IPS DF 6.9 (cell line): Measurements from ENCODE around the gene ORMDL1.

Source experiments
- DNase-seq: peaks from one replicate; pipeline ENCODE4 v3.0.0-alpha.2; 2013; ENCODE audit warnings: low read depth, low spot score
- H3K27ac ChIP-seq: one replicate; pipeline ENCODE4 v1.5.1; 2013; ENCODE audit warnings: low read length, control low read depth
- H3K27me3 ChIP-seq: 2 replicates; pipeline ENCODE4 v1.6.1; 2013; ENCODE audit warnings: mild to moderate bottlenecking, low read length; ENCODE audit not compliant: control insufficient read depth, insufficient read depth
- H3K36me3 ChIP-seq: 2 replicates; pipeline ENCODE4 v1.6.1; 2013; ENCODE audit warnings: low read length; ENCODE audit not compliant: control insufficient read depth, insufficient read depth
- H3K4me1 ChIP-seq: 2 replicates; pipeline ENCODE4 v1.6.1; 2013; ENCODE audit warnings: low read length; ENCODE audit not compliant: control insufficient read depth, insufficient read depth
- H3K4me3 ChIP-seq: 2 replicates; pipeline ENCODE4 v1.5.1; 2013; ENCODE audit warnings: mild to moderate bottlenecking, low read length
- H3K9me3 ChIP-seq: 2 replicates; pipeline ENCODE4 v1.6.1; 2013; ENCODE audit warnings: low read length, inconsistent platforms; ENCODE audit not compliant: control insufficient read depth, insufficient read depth
- WGBS: extraction: QIAGEN DNeasy Blood & Tissue Kit; methylation state at CpG from one replicate; pipeline ENCODE4 v1.1.7; 2013; ENCODE audit warnings: mixed read lengths, missing lambda C conversion rate; ENCODE audit not compliant: insufficient read length, insufficient coverage; 5-methylcytosine and 5-hydroxymethylcytosine counted together

ORMDL1 gene, protein sequence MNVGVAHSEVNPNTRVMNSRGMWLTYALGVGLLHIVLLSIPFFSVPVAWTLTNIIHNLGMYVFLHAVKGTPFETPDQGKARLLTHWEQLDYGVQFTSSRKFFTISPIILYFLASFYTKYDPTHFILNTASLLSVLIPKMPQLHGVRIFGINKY

DNA sequence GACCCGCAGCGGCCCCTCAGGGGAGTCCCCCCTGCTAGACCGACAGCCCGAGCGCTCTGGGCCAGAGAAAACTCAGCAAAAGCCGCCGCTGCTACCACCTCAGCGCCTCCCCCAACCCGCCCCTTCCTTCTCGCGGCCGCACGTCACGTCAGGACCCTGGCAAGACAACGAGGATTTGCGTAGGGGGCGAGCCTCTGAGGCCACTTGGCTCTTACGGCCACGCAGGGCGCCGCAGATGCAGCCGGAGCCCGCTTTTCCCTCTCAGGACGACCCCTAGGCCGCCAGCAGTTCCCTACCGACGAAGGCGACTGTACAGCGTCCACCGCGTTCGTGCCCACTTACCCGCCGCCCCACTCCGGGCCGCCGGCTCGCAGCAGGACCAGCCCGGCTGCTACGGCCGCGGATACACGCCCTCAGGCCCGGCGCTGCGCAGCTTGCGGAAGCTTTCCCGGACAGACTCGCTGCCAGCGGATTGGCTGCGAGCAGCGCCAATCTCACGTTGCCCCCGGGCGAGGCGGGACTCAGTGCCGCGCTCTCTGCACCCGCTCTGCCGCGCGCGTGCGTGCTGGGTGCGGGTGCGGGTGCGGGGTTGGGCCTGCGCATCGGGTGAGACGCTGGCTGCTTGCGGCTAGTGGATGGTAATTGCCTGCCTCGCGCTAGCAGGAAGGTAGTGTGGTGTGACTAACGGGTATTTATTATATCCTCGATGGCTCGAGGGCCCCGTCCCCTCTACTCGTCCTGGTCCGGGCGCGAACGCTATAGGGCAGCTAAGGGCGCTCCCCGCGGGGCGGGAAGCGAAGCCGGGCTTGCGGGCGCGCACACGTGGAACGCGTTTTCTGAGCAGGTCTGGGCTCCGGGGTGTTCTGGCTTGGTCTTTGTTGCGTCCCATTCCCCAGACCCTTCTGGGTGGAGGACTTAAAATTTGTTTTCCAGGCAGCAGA is at the start of gene ORMDL1, which contains the start of gene PMS1:
Gene ORMDL1 (minus strand): TSS at position 413 of the 941 bp plus-strand sequence. CDS start 1,744 bp downstream, outside the sequence.
Gene PMS1 (plus strand): TSS at position 524 of the 941 bp plus-strand sequence. CDS start 7,360 bp downstream, outside the sequence.
- Histone ChIP-seq H3K4me3 (peak within 1 kb of the TSS; percentile 91; the same call in 1 of the 2 replicates), H3K4me1 (no peaks in the 10 kb centered on the region), H3K27me3 (no peaks in the 10 kb centered on the region), H3K27ac (no peak within 1 kb of the TSS), H3K36me3 (no peaks in the 10 kb centered on the region; the same call in 1 of the 2 replicates), H3K9me3 (no peaks in the 10 kb centered on the region)
- WGBS, result no CpG with 5 or more reads among the region's 96 CpGs
- DNase-seq, result peak; percentile 87

DNA sequence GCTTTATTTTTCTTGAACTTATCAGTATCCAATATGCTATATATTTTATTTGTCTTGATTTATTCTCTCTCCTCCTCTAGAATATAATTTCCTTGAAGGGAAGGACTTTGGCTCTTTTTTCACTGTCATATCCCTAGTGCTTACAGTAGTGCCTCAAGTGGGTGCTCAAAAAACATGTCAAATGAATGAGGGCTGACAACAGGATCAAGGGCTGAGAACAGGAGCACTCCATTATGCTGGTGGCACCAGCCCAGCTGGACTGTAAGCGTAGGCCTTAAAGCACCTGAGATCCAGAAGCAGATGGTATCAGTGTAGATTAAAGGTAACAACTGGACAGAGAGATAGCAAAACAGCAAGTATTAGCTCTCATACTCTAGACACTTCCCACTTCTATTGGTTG is 46.4 kb upstream of the ORMDL1 start:
- WGBS, result no CpG with 5 or more reads among the region's 1 CpG

DNA sequence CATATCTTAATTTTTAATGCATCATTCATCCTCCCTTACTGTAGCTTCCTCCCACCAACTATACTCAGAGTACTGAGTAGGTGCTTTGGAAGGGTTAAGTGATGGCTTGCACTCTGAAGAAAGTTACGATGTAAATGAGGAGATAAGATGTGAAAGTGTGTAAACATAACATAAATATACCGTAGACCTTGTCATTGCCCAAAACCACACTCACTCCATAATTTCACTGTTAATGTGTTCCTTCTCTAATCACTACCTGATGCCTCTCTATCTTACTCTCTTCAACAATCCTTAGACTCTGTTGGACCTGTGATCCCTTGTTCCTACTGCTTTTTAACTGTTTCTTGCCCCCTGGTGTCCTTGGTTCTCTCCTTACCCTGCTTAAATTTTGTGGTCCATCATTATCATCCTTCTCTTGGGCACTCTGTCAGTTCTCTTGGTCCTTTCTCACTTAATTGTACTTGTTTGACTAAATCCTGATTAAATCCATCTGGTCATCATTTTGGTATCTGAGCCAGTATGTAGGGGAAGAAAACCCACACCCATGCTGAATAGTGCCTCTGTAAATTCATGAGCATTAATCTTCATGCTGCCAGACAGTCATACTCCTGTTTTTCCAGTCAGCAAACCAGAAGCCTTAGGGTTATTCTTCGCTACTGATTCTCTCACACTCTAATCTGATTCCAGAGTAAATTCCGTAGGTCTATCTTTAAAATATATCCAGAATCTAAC is 45.1 kb upstream of the ORMDL1 start:
- H3K36me3 ChIP-seq, result no peaks in the 10 kb centered on the region
- H3K4me1 ChIP-seq, result no peaks in the 10 kb centered on the region
- no CpG with 5 or more reads among the region's 4 CpGs for WGBS
- no peak overlapping the region for H3K27ac ChIP-seq
- H3K9me3 ChIP-seq, result no peaks in the 10 kb centered on the region
- no peak overlapping the region for H3K4me3 ChIP-seq
- no peak for DNase-seq
- no peaks in the 10 kb centered on the region for H3K27me3 ChIP-seq

More for the DNA sequence above, 46.4 kb upstream of the ORMDL1 start:
- Histone ChIP-seq H3K27ac (no peak overlapping the region), H3K9me3 (no peaks in the 10 kb centered on the region), H3K4me1 (no peaks in the 10 kb centered on the region), H3K4me3 (no peak overlapping the region), H3K27me3 (no peaks in the 10 kb centered on the region), H3K36me3 (no peaks in the 10 kb centered on the region)
- DNase-seq, result no peak

DNA sequence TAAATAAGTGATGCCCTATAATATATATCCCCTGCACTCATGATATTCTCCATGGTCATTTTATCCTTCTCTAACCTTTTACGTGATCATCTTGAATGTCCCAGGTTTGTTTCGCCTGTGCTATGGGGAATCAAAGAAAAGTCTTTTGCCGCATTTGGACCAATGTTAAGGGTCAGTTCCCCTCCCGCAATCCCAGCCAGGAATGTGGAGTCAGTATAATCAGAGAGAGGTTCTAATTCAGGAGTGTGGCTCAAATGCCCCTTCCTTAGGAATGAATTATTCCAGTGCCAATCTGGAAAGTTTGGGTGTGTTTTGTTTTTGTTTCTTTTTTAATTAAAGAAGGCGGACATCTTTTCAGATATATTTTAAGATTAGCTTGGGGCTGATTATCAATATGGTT is 41.9 kb upstream of the ORMDL1 start:
- H3K9me3 ChIP-seq, result no peaks in the 10 kb centered on the region
- no peak overlapping the region for H3K27ac ChIP-seq
- H3K27me3 ChIP-seq, result no peaks in the 10 kb centered on the region
- no peaks in the 10 kb centered on the region for H3K4me1 ChIP-seq
- H3K36me3 ChIP-seq, result no peaks in the 10 kb centered on the region
- no peak overlapping the region for H3K4me3 ChIP-seq
- DNase-seq, result no peak
- WGBS, result no CpG with 5 or more reads among the region's 5 CpGs

DNA sequence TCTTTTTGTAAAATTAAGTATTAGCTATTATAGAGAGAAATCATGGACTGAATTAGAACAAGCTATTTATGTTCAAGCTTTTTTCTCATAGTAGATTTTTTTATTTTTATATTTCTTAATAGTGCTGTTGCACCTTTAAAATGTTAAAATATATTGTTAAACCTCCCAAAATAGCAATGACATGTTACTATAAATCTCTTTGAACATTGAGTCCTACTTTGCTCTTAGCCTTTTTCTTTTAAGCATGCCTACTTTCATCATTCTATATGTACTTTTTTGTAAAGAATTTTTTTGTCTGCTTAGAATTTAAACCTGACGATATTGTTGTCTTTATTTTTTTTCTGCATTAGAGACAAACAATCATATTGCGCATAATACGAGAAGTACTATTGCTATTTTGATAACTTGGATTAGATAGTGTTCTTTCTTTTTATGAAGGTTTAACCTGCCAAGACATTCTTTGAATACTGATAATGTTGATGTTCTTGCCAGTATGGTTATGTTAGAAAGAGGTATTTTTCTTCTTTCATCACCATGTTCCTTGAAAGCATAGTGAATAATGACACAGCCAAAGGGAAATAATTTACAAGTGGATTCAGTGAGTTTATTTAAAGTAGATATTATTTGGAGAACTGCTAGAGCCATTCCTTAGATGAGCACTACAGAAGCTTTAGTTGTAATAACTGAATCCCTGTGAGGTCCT is 40.7 kb upstream of the ORMDL1 start:
- no peaks in the 10 kb centered on the region for H3K4me1 ChIP-seq
- H3K9me3 ChIP-seq, result no peaks in the 10 kb centered on the region
- no peak overlapping the region for H3K27ac ChIP-seq
- no peak for DNase-seq
- no CpG with 5 or more reads among the region's 3 CpGs for WGBS
- H3K4me3 ChIP-seq, result no peak overlapping the region
- H3K36me3 ChIP-seq, result no peaks in the 10 kb centered on the region
- no peaks in the 10 kb centered on the region for H3K27me3 ChIP-seq

DNA sequence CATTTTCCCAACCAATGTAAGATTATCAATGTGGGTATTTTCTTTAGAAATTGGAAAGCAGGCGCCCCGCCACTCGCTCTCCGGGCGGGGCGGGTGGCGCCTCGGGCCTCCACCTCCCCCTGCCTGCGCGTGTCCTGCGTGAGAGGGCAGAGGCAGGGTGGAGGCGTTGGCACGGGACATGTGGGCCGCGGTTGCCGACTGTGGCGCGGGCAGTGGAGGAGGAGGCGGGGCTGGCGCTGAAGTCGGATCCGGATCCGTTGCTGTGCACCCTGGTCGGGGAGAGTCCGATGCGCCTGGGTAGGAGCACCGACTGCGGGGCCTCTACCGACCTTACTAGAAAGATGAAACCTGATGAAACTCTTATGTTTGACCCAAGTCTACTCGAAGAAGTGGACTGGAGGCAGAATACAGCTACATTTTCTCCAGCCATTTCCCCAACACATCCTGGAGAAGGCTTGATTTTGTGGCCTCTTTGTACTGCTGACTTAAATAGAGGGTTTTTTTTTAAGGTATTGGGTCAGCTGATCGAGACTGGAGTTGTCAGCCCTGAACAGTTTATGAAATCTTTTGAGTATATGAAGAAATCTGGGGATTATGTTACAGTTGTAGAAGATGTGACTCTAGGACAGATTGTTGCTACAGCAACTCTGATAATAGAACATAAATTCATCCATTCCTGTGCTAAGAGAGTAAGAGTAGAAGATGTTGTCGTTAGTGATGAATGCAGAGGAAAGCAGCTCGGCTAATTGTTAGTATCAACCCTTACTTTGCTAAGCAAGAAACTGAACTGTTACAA is 38.0 kb upstream of the ORMDL1 start:
- H3K27me3 ChIP-seq, result no peaks in the 10 kb centered on the region
- no peak overlapping the region for H3K4me3 ChIP-seq
- no peaks in the 10 kb centered on the region for H3K9me3 ChIP-seq
- no peaks in the 10 kb centered on the region; the same call in 1 of the 2 replicates for H3K36me3 ChIP-seq
- H3K4me1 ChIP-seq, result no peaks in the 10 kb centered on the region
- no CpG with 5 or more reads among the region's 33 CpGs for WGBS
- no peak overlapping the region for H3K27ac ChIP-seq
- no peak for DNase-seq

DNA sequence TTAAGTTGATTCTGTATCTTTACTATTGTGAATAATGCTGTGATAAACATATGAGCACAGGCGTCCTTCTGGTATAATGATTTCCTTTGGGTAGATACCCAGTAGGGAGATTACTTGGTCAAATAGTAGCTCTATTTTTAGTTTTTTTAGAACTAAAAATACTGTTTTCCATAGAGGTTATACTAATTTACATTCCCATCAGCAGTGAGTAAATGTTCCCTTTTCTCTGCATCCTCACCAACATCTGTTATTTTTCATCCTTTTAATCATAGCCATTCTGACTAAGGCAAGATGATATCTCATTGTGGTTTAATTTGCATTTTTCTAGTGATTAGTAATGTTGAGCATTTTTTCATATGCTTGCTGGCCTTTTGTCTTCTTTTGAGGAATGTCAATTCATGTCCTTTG is 35.2 kb upstream of the ORMDL1 start:
- DNase-seq, result no peak
- Histone ChIP-seq H3K27me3 (no peaks in the 10 kb centered on the region), H3K36me3 (no peaks in the 10 kb centered on the region; the same call in 1 of the 2 replicates), H3K4me1 (no peaks in the 10 kb centered on the region), H3K27ac (no peak overlapping the region), H3K4me3 (no peak overlapping the region), H3K9me3 (no peaks in the 10 kb centered on the region)
- no CpG with 5 or more reads among the region's 1 CpG for WGBS

DNA sequence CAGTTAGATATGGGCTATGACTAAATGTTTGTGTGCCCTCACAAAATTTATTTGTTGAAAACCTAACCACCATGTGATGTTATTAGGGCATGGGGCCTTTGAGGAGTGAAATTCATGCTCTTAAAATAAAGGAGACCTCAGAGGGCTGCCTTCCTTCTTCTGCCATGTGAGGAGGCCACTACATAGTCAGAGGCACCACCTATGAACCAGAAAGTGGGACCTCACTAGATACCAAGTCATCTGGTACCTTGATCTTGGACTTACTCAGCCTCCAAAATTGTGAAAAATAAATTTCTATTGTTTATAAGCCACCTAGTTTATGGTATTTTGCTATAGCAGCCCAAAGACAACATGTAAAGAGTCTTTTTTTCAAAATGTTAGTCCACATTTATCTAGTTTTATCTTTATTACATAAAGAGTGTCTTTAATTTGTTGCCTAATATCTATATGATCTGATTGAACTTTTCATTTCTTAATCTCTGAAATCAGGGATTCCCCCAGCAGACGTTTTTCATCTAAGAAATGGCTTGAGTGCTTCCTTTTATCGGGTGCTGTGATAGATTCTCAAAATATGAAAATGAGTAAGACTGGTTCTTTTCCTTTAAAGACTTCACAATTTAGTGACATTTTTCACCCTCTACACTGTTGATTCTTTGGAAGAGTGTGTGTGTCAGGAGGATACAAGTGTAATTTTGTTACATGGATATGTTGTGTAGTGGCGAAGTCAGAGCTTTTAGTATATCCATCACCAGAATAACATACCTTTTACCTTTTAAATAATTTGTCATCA is 34.3 kb upstream of the ORMDL1 start:
- H3K36me3 ChIP-seq, result no peaks in the 10 kb centered on the region; the same call in 1 of the 2 replicates
- H3K27ac ChIP-seq, result no peak overlapping the region
- H3K9me3 ChIP-seq, result no peaks in the 10 kb centered on the region
- no peak for DNase-seq
- no peak overlapping the region for H3K4me3 ChIP-seq
- no peaks in the 10 kb centered on the region for H3K4me1 ChIP-seq
- H3K27me3 ChIP-seq, result no peaks in the 10 kb centered on the region
- no CpG with 5 or more reads among the region's 3 CpGs for WGBS

DNA sequence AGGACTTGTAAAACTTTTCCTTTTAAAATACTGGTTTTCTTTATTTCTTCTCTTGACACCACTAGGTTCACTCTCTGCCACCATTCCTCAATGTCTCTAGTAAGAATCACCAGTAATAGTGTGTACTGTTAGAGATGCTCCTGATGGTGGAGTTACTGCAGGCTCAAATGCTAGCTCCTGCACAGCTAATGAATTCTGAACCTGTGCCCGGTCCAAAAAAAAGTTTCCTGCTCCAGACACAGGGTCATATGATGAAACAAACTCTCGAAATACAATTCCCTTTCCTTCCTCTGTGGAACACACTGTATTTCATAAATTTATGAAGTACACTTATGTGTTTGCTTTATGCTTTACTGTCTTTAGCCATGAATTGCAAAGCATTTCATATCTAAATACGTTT is 19.3 kb upstream of the ORMDL1 start:
- H3K27me3 ChIP-seq, result no peaks in the 10 kb centered on the region
- no peaks in the 10 kb centered on the region; the same call in 1 of the 2 replicates for H3K36me3 ChIP-seq
- WGBS, result no CpG with 5 or more reads among the region's 3 CpGs
- H3K9me3 ChIP-seq, result no peaks in the 10 kb centered on the region
- DNase-seq, result no peak
- H3K4me1 ChIP-seq, result no peaks in the 10 kb centered on the region
- no peak overlapping the region for H3K27ac ChIP-seq
- H3K4me3 ChIP-seq, result no peak overlapping the region
